ENCODE results near the gene ZMIZ1.

ZMIZ1 gene

GRCh38 chr10:79170993-79171392 lies 102.2 kb downstream of the ZMIZ1 start:
- no peak for DNase-seq (ENCODE audit: low read depth)

- no peak for DNase-seq (ENCODE audit: low read depth)
These were observed 102.7 kb downstream of the ZMIZ1 start for GRCh38 chr10:79171504-79171903.

GRCh38 chr10:79172881-79173280 lies 104.1 kb downstream of the ZMIZ1 start:
- no peak for DNase-seq (ENCODE audit: low read depth)

GRCh38 chr10:79173582-79174262 lies 105.0 kb downstream of the ZMIZ1 start:
- no peak for DNase-seq (ENCODE audit: low read depth)

GRCh38 chr10:79176052-79176501 lies 107.3 kb downstream of the ZMIZ1 start:
- DNase-seq (ENCODE audit: low read depth) = no peak

- no peak for DNase-seq (ENCODE audit: low read depth)
These were observed 108.3 kb downstream of the ZMIZ1 start for GRCh38 chr10:79176949-79177602.

GRCh38 chr10:79178070-79178576 lies 109.4 kb downstream of the ZMIZ1 start:
- DNase-seq (ENCODE audit: low read depth) = no peak

GRCh38 chr10:79178614-79179163 lies 109.9 kb downstream of the ZMIZ1 start:
- no peak for DNase-seq (ENCODE audit: low read depth)

- no peak for DNase-seq (ENCODE audit: low read depth)
These were observed 110.6 kb downstream of the ZMIZ1 start for GRCh38 chr10:79179164-79179956.

GRCh38 chr10:79179957-79180309 lies 111.2 kb downstream of the ZMIZ1 start:
- DNase-seq (ENCODE audit: low read depth) = no peak

GRCh38 chr10:79180414-79181221 lies 111.9 kb downstream of the ZMIZ1 start:
- DNase-seq (ENCODE audit: low read depth) = no peak

- DNase-seq (ENCODE audit: low read depth) = no peak
These were observed 112.5 kb downstream of the ZMIZ1 start for GRCh38 chr10:79181227-79181626.

- DNase-seq (ENCODE audit: low read depth) = no peak
These were observed 113.1 kb downstream of the ZMIZ1 start for GRCh38 chr10:79181698-79182521.

GRCh38 chr10:79182781-79183467 lies 114.2 kb downstream of the ZMIZ1 start:
- DNase-seq (ENCODE audit: low read depth) = no peak

GRCh38 chr10:79183468-79183865 lies 114.7 kb downstream of the ZMIZ1 start:
- no peak for DNase-seq (ENCODE audit: low read depth)

GRCh38 chr10:79184145-79184625 lies 115.4 kb downstream of the ZMIZ1 start:
- DNase-seq (ENCODE audit: low read depth) = no peak

- DNase-seq (ENCODE audit: low read depth) = no peak
These were observed 115.9 kb downstream of the ZMIZ1 start for GRCh38 chr10:79184657-79185056.

- DNase-seq (ENCODE audit: low read depth) = no peak
These were observed 116.5 kb downstream of the ZMIZ1 start for GRCh38 chr10:79185067-79185774.

- no peak for DNase-seq (ENCODE audit: low read depth)
These were observed 117.1 kb downstream of the ZMIZ1 start for GRCh38 chr10:79185796-79186374.
